Cardiac fibroblast (primary cell): ENCODE measurements around the gene MT1B.
A peak's percentile ranks its signal among the peaks of the same experiment; 100 is the strongest.

ENCODE experiments used
- DNase-seq, 2 donors: peaks; one replicate each; pipeline versions ENCODE4 v3.0.0 to v3.0.0-alpha.2; 2010; ENCODE audit warnings: low read depth in 2 of 2
- H3K4me3 ChIP-seq, 2 donors: replicated peaks in 1 of 2; 1 replicate in 1 of 2; 2 replicates in 1 of 2; pipeline ENCODE4 v1.5.1; 2011; ENCODE audit warnings: low read depth in 2 of 2, low read length in 2 of 2, mild to moderate bottlenecking in 2 of 2, moderate library complexity in 1 of 2
- TF ChIP-seq, protein P1 (sequence below): IDR thresholded peaks from one replicate; pipeline ENCODE4 v1.5.1; 2011; ENCODE audit warnings: low read depth, mild to moderate bottlenecking, low read length, inconsistent platforms

MT1B gene

DNA sequence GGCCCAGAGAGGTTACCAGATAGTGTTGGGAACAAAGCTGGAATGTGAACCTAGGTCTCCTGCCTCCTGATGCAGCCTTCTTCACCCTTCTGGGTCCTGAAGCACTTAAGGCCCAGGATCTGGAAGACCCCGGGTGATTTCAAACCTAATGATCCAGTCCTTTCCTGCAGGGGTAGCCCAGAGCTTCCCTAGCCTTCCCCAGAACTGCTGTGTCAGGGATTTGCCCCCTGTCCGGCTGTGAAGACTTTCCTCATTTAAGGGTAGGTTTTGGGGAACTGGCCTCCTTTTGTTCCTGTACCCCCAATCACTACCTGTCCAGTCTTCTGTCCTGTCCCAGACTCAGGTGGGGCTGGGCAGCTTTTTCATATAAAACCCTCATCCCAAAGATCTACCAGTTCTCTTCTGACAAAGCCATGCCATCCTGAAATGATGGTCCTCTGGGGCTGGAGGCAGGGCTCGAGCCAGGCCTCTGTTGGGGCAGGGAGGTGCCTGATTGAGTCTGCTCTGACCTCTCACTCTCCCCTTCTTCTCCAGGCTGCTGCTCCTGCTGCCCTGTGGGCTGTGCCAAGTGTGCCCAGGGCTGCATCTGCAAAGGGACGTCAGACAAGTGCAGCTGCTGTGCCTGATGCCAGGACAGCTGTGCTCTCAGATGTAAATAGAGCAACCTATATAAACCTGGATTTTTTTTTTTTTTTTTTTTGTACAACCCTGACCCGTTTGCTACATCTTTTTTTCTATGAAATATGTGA is 31.9 kb downstream of the MT1B start:
- H3K4me3 ChIP-seq: peak overlapping the region; percentile 4 to 70
- no peak for DNase-seq
- TF ChIP-seq, protein P1, sequence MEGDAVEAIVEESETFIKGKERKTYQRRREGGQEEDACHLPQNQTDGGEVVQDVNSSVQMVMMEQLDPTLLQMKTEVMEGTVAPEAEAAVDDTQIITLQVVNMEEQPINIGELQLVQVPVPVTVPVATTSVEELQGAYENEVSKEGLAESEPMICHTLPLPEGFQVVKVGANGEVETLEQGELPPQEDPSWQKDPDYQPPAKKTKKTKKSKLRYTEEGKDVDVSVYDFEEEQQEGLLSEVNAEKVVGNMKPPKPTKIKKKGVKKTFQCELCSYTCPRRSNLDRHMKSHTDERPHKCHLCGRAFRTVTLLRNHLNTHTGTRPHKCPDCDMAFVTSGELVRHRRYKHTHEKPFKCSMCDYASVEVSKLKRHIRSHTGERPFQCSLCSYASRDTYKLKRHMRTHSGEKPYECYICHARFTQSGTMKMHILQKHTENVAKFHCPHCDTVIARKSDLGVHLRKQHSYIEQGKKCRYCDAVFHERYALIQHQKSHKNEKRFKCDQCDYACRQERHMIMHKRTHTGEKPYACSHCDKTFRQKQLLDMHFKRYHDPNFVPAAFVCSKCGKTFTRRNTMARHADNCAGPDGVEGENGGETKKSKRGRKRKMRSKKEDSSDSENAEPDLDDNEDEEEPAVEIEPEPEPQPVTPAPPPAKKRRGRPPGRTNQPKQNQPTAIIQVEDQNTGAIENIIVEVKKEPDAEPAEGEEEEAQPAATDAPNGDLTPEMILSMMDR: no peak

DNA sequence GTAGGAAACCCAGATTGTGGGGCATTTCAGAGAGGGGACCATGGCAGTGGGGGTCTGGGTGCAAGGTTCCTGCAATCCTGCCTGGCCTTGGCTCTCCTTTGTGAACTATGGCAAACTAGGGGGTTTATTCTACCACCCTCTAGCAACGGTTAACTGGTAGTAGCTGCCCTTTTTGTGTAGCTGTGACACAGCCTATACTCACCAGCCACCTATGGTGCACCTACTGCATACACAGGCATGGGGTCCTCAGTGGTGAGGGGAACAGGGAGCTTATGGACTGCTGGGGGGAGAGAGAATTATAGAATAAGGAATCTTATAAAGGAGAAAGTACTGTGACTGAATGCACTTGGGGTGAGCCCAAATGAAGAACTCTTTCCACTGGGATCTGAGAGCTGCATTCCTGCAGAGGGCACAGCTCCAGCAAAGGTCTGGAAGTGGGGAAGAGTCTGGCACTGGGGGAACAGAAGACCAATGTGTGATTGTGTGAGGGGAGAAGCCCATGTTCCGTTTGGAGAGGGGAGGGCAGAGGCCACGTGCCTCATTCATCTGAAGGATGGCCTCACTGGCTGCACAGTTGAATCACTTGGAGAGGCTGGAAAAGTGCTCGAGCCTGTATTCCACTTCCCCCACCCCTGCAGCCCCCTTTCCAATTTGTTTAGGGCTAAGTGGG is 32.7 kb downstream of the MT1B start:
- no peak overlapping the region for H3K4me3 ChIP-seq
- TF ChIP-seq, protein P1: no peak
- DNase-seq: no peak

DNA sequence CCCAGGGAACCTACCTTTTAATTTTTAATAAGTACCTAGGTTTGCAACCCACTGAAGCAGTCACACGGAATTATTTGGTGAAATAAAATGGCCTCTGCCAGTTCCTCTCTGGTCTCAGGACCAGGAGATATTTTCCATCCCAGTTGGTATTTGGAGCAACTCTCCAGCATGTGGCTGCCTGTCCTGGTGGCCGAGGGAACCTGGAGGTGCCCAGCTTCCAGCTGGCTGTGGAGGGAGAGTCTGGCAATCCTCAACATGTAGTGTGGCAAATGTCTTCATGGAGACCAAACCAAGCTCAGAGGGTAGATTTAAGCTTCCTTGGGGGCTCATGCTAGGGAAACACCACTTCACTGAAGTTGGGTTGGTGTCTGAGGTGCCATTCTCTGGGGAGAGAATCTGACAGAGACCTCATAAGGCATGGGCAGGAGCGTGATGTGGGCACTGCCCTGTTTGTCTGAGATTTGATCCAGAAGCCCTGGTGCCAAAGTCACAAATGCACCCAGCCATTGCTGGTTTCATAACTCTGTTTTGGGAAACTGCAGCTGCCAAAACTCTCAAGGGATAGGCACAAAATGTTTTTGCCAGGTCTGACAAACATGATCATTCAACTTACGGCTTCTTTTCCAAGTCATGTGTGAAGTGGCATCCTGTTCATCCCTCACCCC is 33.4 kb downstream of the MT1B start:
- H3K4me3 ChIP-seq: no peak overlapping the region
- no peak for DNase-seq
- TF ChIP-seq, protein P1: no peak

DNA sequence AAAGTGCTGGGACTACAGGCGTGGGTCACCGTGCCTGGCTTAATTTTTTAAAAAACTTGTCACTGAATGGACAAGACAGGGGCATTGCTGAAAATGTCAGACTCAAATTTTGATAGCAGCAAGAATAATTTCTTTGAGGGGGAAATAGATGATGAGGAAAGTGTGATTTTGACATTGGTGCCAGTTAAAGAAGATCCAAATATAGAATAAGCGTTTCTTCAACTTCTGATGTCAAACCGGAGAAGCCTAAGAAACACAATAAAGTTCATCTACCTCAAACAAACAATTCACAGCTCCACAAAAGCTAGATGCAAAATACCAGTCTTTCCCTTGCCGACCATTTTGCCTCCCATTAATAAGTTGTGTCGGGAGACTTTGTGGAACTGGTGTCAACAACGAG is 35.1 kb downstream of the MT1B start:
- no peak for DNase-seq
- H3K4me3 ChIP-seq: no peak overlapping the region
- TF ChIP-seq, protein P1: no peak

DNA sequence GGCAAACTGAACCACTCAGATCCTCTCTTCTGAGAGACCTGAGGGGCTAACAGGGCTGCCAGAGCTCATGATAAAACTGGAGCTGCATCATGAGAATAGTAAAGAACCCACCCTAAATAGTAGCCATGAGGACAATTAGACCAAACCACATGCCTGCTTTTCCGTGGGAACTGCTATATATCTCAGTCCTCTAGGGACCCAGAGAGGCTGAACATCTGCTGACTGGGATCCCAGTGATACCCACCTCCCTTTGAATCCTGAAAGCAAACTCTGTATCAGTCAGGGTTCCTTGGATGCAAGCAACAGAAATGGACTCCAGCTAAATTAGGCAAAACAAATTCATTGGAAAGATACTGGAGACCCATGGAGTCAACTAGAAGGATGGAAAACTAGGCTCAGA is 37.1 kb downstream of the MT1B start:
- H3K4me3 ChIP-seq: no peak overlapping the region
- TF ChIP-seq, protein P1: no peak
- peak in 1 of 2 donors; percentile 16 for DNase-seq

DNA sequence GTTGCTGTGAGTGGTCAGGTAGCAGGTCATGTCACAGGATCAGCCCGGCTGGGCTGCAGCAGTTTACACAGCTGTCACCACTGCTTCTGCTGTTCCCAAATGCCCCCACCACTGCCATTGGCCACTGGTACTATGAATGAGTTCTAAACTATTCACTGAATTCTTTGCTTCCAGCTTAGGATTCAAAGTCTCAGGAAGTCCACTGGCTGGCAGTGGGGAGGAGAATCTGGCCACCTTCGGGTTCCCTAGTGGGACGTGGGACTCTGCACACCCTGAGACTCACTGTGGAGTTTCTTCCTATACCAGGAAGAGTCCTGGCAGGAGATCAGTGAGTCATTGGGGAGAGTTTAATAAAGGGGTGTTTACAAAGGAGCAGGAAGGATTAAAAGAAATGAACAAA is 37.5 kb downstream of the MT1B start:
- DNase-seq: peak in 1 of 2 donors; percentile 6
- TF ChIP-seq, protein P1: no peak
- no peak overlapping the region for H3K4me3 ChIP-seq
